Endothelial cell of umbilical vein (primary cell): ENCODE measurements around the gene OXSR1. TPM values are rescaled to one million over a fixed set of nuclear protein-coding genes. Genes with fewer than 3 reads are reported as not detected.

Source experiments
- BruUV-seq: library from RNA; stranded (reverse); fragments of 400-500 nt; replicated peaks from 2 replicates; lab custom pipeline; 2021; lab: Mats Ljungman, UMichigan
- CTCF ChIA-PET: fragments of 300-600, 350-600 bp; sonication (Branson Sonifier 250); formaldehyde crosslinking; loops from one replicate; lab custom pipeline; 2021; ENCODE audit warnings: antibody characterized with exemption, inconsistent platforms; lab: Charles Lee
- POLR2A ChIA-PET: fragments of 300-600, 350-600 bp; sonication (Branson Sonifier 250); formaldehyde crosslinking; loops from one replicate; lab custom pipeline; 2021; ENCODE audit warnings: antibody characterized with exemption, inconsistent platforms; lab: Charles Lee
- DNase-seq: peaks from one replicate; pipeline ENCODE4 v3.0.0-alpha.2; 2011; ENCODE audit warnings: low read depth, low spot score
- FAIRE-seq: peaks from 2 replicates; lab custom pipeline; 2011; peaks lifted over from hg19 to GRCh38; lab: Jason Lieb, UNC
- H2AFZ ChIP-seq: 2 replicates; pipeline ENCODE4 v1.6.0; 2012; ENCODE audit warnings: low read depth, low read length, control low read depth, inconsistent platforms
- H3K27ac ChIP-seq: 2 replicates; pipeline ENCODE4 v1.5.1; 2011; ENCODE audit warnings: low read depth, mild to moderate bottlenecking, control low read depth, low read length, moderate library complexity; ENCODE audit not compliant: insufficient read depth
- H3K27me3 ChIP-seq, 2 experiments: 2 replicates each; pipeline versions ENCODE4 v1.6.0 to v1.6.1; 2011; ENCODE audit warnings: low read length in 2 of 2, mixed read lengths in 1 of 2; ENCODE audit not compliant: control insufficient read depth in 2 of 2, insufficient read depth in 2 of 2
- H3K36me3 ChIP-seq, 2 experiments: 2 replicates in 1 of 2; 3 replicates in 1 of 2; pipeline ENCODE4 v1.5.1; 2011; ENCODE audit warnings: low read length in 2 of 2, mild to moderate bottlenecking in 1 of 2, moderate library complexity in 1 of 2; ENCODE audit not compliant: control insufficient read depth in 2 of 2, insufficient read depth in 2 of 2; ENCODE audit errors: extremely low read depth in 1 of 2
- H3K4me1 ChIP-seq: 3 replicates; pipeline ENCODE4 v1.5.1; 2011; ENCODE audit warnings: mild to moderate bottlenecking, low read length; ENCODE audit not compliant: control insufficient read depth, insufficient read depth; ENCODE audit errors: extremely low read depth
- H3K4me2 ChIP-seq: 2 replicates; pipeline ENCODE4 v1.6.1; 2011; ENCODE audit warnings: low read length, control low read depth, mixed read lengths; ENCODE audit not compliant: insufficient read depth
- H3K4me3 ChIP-seq, 3 experiments: fragments of 200-600 bp in 1 of 3; sonication (generic), shearing (Covaris generic) in 1 of 3; replicated peaks in 1 of 3; 2 replicates each; pipeline ENCODE4 v1.5.1; 2011 to 2016; ENCODE audit warnings: control low read depth in 3 of 3, low read length in 3 of 3, mild to moderate bottlenecking in 2 of 3, inconsistent platforms in 1 of 3, low read depth in 1 of 3, moderate library complexity in 1 of 3; ENCODE audit not compliant: insufficient read depth in 1 of 3
- H3K79me2 ChIP-seq: 2 replicates; pipeline ENCODE4 v1.6.0; 2012; ENCODE audit warnings: low read length, inconsistent platforms; ENCODE audit not compliant: control insufficient read depth, insufficient read depth
- H3K9ac ChIP-seq: replicated peaks from 2 replicates; pipeline ENCODE3; 2011; ENCODE audit warnings: low read length, control low read depth; ENCODE audit not compliant: insufficient read depth; ENCODE audit errors: extremely low read depth
- H3K9me1 ChIP-seq: replicated peaks from 3 replicates; pipeline ENCODE4 v1.6.0; 2011; ENCODE audit warnings: mild to moderate bottlenecking, low read length; ENCODE audit not compliant: control insufficient read depth, insufficient read depth; ENCODE audit errors: extremely low read depth
- H3K9me3 ChIP-seq: replicated peaks from 2 replicates; pipeline ENCODE4 v1.5.1; 2012; ENCODE audit warnings: low read length, inconsistent platforms; ENCODE audit not compliant: control insufficient read depth, insufficient read depth
- H4K20me1 ChIP-seq: replicated peaks from 2 replicates; pipeline ENCODE3; 2011; ENCODE audit warnings: mild to moderate bottlenecking, low read length; ENCODE audit not compliant: control insufficient read depth, insufficient read depth; ENCODE audit errors: extremely low read depth
- EZH2 ChIP-seq: IDR thresholded peaks from 2 replicates; pipeline ENCODE4 v1.6.1; 2012; ENCODE audit warnings: borderline replicate concordance, low read depth, mild to moderate bottlenecking, moderate library complexity, low read length, inconsistent platforms; ENCODE audit not compliant: severe bottlenecking
- FOS ChIP-seq: IDR thresholded peaks from 2 replicates; pipeline ENCODE4 v1.6.1; 2011; ENCODE audit warnings: mild to moderate bottlenecking, low read length, moderate library complexity, borderline replicate concordance; ENCODE audit not compliant: insufficient read depth
- GATA2 ChIP-seq: IDR thresholded peaks from 2 replicates; pipeline ENCODE4 v1.7.0; 2011; ENCODE audit warnings: low read depth, mild to moderate bottlenecking, moderate library complexity, mixed read lengths, low read length; ENCODE audit not compliant: insufficient read length, insufficient read depth
- JUN ChIP-seq: IDR thresholded peaks from 2 replicates; pipeline ENCODE4 v1.6.1; 2011; ENCODE audit warnings: borderline replicate concordance, low read depth; ENCODE audit not compliant: insufficient read length, insufficient read depth
- MAX ChIP-seq: IDR thresholded peaks from 2 replicates; pipeline ENCODE4 v1.6.1; 2011; ENCODE audit not compliant: insufficient read depth, insufficient read length
- MYC ChIP-seq: IDR thresholded peaks from one replicate; pipeline ENCODE4 v1.6.1; 2011; ENCODE audit warnings: mild to moderate bottlenecking, low read depth, low read length
- POLR2A ChIP-seq: IDR thresholded peaks from 2 replicates; pipeline ENCODE4 v1.6.1; 2012; ENCODE audit warnings: low read depth, mild to moderate bottlenecking, control low read depth, low read length
- POLR2AphosphoS5 ChIP-seq: IDR thresholded peaks from 2 replicates; pipeline ENCODE4 v1.6.1; 2012; ENCODE audit warnings: low read depth, mild to moderate bottlenecking, control low read depth, low read length, moderate library complexity; ENCODE audit not compliant: insufficient read depth
- dilution Hi-C: fragments of 300-500 bp; cut with MboI; formaldehyde crosslinking; loops from one replicate; pipeline ENCODE4 v1.15.0; 2019; ENCODE audit warnings: low sequenced_read_pairs; ENCODE audit not compliant: extremely low pct_ligation_motif_present
- intact Hi-C: fragments of 100-400 bp; cut with micrococcal nuclease; formaldehyde crosslinking; loops from one replicate; pipeline ENCODE4 v1.10.0; 2022
- polyA plus RNA-seq, 4 experiments: library from polyadenylated mRNA; depleted of rRNA in 3 of 4; stranded (reverse) in 3 of 4; unstranded in 1 of 4; fragments of >200 nt; gene quantifications; 2 replicates each; pipeline versions ENCODE4 v1.2.1 to v1.2.3, GENCODE V29; 2011 to 2012; ENCODE audit warnings: missing spikeins in 1 of 4
- total RNA-seq: library from RNA; stranded (reverse); gene quantifications from 2 replicates; pipeline ENCODE4 v1.2.3, GENCODE V29; 2021
- TF ChIP-seq, protein P1 (sequence below), 2 donors: IDR thresholded peaks; 1 replicate in 1 of 2; 2 replicates in 1 of 2; pipeline ENCODE4 v1.5.1; 2011; ENCODE audit warnings: low read length in 2 of 2, mild to moderate bottlenecking in 2 of 2, moderate library complexity in 2 of 2, control low read depth in 1 of 2, inconsistent platforms in 1 of 2, low read depth in 1 of 2; ENCODE audit not compliant: insufficient read depth in 1 of 2; ENCODE audit errors: extremely low read depth in 1 of 2

Gene OXSR1
- total and polyA plus RNA-seq, 2 donors (not counting 3 experiments of a cell fraction or from before 2014, with no cell fraction given) = 15.1 to 32.9 TPM

GRCh38 chr3:38173834-38174418 lies 8.6 kb downstream of the OXSR1 start:
- H3K4me2 ChIP-seq = no peak overlapping the region
- no peak overlapping the region for H3K27ac ChIP-seq
- H3K79me2 ChIP-seq = peaks cover 74% of the 10 kb centered on the region
- H3K9me3 ChIP-seq = no peaks in the 10 kb centered on the region
- no peak overlapping the region for H3K9ac ChIP-seq
- ChIA-PET CTCF (no interaction called here), POLR2A (no interaction called here)
- dilution Hi-C loops (no loop called here), intact Hi-C loops (no loop called here)
- H3K9me1 ChIP-seq = no peaks in the 10 kb centered on the region
- DNase-seq = no peak
- H2AFZ ChIP-seq = no peak overlapping the region
- no peaks in the 10 kb centered on the region for H3K27me3 ChIP-seq
- peaks cover 4% of the 10 kb centered on the region for H4K20me1 ChIP-seq
- no peaks in the 10 kb centered on the region for H3K4me1 ChIP-seq
- no peak for FAIRE-seq
- TF ChIP-seq GATA2 (no peak), POLR2AphosphoS5 (no peak), JUN (no peak), MAX (no peak), POLR2A (no peak), EZH2 (no peak), FOS (no peak), MYC (no peak)
- TF ChIP-seq, protein P1, sequence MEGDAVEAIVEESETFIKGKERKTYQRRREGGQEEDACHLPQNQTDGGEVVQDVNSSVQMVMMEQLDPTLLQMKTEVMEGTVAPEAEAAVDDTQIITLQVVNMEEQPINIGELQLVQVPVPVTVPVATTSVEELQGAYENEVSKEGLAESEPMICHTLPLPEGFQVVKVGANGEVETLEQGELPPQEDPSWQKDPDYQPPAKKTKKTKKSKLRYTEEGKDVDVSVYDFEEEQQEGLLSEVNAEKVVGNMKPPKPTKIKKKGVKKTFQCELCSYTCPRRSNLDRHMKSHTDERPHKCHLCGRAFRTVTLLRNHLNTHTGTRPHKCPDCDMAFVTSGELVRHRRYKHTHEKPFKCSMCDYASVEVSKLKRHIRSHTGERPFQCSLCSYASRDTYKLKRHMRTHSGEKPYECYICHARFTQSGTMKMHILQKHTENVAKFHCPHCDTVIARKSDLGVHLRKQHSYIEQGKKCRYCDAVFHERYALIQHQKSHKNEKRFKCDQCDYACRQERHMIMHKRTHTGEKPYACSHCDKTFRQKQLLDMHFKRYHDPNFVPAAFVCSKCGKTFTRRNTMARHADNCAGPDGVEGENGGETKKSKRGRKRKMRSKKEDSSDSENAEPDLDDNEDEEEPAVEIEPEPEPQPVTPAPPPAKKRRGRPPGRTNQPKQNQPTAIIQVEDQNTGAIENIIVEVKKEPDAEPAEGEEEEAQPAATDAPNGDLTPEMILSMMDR (IDR thresholded peaks at IDR 0.05; ENCODE audit: extremely low read depth in 1 of 2, insufficient read depth in 1 of 2, low read depth in 1 of 2, low read length in 2 of 2) = no peak
- H3K36me3 ChIP-seq = no peaks in the 10 kb centered on the region
- no TSS peak for BruUV-seq
- H3K4me3 ChIP-seq = no peak overlapping the region
